Hematopoietic multipotent progenitor cell treated with erythropoietin and hydrocortisone succinate and interleukin-3 and kit ligand, for 8 days (in vitro differentiated cells): ENCODE measurements around the gene INPP5D.
A peak's percentile ranks its signal among the peaks of the same experiment; 100 is the strongest.

Source experiments
- DNase-seq: peaks from one replicate; pipeline ENCODE4 v3.0.0-alpha.2; 2015

Gene INPP5D

GRCh38 chr2:233079953-233080835 lies 20.1 kb downstream of the INPP5D start:
- DNase-seq, result no peak

GRCh38 chr2:233080836-233081229 lies 20.7 kb downstream of the INPP5D start:
- DNase-seq, result no peak

- no peak for DNase-seq
Observed at GRCh38 chr2:233081232-233081730, 21.1 kb downstream of the INPP5D start.

- no peak for DNase-seq
Observed at GRCh38 chr2:233081731-233082221, 21.6 kb downstream of the INPP5D start.

- no peak for DNase-seq
Observed at GRCh38 chr2:233082222-233082930, 22.2 kb downstream of the INPP5D start.

- peak; percentile 52 for DNase-seq
Observed at GRCh38 chr2:233082931-233083755, 23.0 kb downstream of the INPP5D start.

GRCh38 chr2:233083782-233084181 lies 23.6 kb downstream of the INPP5D start:
- DNase-seq, result no peak

- DNase-seq, result peak; percentile 40
Observed at GRCh38 chr2:233084488-233084887, 24.3 kb downstream of the INPP5D start.

GRCh38 chr2:233085037-233085838 lies 25.1 kb downstream of the INPP5D start:
- no peak for DNase-seq

- no peak for DNase-seq
Observed at GRCh38 chr2:233085839-233086150, 25.7 kb downstream of the INPP5D start.

GRCh38 chr2:233087713-233088112 lies 27.6 kb downstream of the INPP5D start:
- DNase-seq, result no peak

GRCh38 chr2:233088972-233089345 lies 28.8 kb downstream of the INPP5D start:
- no peak for DNase-seq

GRCh38 chr2:233089851-233090250 lies 29.7 kb downstream of the INPP5D start:
- no peak for DNase-seq

GRCh38 chr2:233090879-233091278 lies 30.7 kb downstream of the INPP5D start:
- DNase-seq, result no peak

GRCh38 chr2:233091595-233092375 lies 31.6 kb downstream of the INPP5D start:
- DNase-seq, result peak; percentile 100

- peak; percentile 63 for DNase-seq
Observed at GRCh38 chr2:233092432-233093165, 32.5 kb downstream of the INPP5D start.

- DNase-seq, result no peak
Observed at GRCh38 chr2:233093166-233093448, 33.0 kb downstream of the INPP5D start.

GRCh38 chr2:233093721-233094120 lies 33.6 kb downstream of the INPP5D start:
- no peak for DNase-seq

GRCh38 chr2:233094614-233095013 lies 34.5 kb downstream of the INPP5D start:
- DNase-seq, result no peak

GRCh38 chr2:233096006-233096405 lies 35.9 kb downstream of the INPP5D start:
- DNase-seq, result no peak

GRCh38 chr2:233098618-233099017 lies 38.5 kb downstream of the INPP5D start:
- no peak for DNase-seq
